ENCODE data around the gene UMPS. TPM values are rescaled to one million over a fixed set of nuclear protein-coding genes. Genes with fewer than 3 reads are reported as not detected.

Gene UMPS
- total RNA-seq, 1 experiment from 2014 or later: 45.4 TPM

DNA sequence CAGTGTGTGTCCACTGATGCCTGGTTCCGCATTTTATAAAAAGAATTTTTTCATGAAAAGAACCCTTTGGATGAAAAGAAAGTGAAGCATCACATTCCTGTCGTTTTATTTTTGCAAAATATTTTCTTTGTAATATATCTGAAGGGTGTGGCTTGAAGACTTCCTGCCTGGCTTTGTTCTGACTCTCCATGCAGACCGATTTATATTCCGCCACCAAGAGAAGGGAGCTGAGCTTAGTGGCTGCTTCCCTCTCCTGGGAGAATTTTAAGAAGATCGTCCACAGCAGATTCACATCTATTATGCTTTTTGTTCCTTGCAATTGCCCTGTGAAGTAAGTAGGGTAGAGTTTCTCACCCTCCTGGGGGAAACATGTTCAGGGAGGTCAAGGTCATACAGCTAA lies 45.2 kb upstream of the UMPS start:
- H3K27ac Mint-ChIP-seq: no peak overlapping the region
- H3K4me1 Mint-ChIP-seq: peaks cover 6% of the 10 kb centered on the region; the same call in 1 of the 2 replicates
- no peak overlapping the region for H3K4me3 Mint-ChIP-seq
- POLR2A ChIA-PET: no interaction called here
- no peaks in the 10 kb centered on the region for H3K36me3 Mint-ChIP-seq
- no peak for TF ChIP-seq EMX1 (CRISPR knock-in tag; IDR thresholded peaks at IDR 0.05)
- TF ChIP-seq USF2 (CRISPR knock-in tag; IDR thresholded peaks at IDR 0.05): no peak
- TF ChIP-seq ETV6 (CRISPR knock-in tag; IDR thresholded peaks at IDR 0.05): no peak
- no peak for TF ChIP-seq JUN (CRISPR knock-in tag; IDR thresholded peaks at IDR 0.05)
- TF ChIP-seq, protein P1, sequence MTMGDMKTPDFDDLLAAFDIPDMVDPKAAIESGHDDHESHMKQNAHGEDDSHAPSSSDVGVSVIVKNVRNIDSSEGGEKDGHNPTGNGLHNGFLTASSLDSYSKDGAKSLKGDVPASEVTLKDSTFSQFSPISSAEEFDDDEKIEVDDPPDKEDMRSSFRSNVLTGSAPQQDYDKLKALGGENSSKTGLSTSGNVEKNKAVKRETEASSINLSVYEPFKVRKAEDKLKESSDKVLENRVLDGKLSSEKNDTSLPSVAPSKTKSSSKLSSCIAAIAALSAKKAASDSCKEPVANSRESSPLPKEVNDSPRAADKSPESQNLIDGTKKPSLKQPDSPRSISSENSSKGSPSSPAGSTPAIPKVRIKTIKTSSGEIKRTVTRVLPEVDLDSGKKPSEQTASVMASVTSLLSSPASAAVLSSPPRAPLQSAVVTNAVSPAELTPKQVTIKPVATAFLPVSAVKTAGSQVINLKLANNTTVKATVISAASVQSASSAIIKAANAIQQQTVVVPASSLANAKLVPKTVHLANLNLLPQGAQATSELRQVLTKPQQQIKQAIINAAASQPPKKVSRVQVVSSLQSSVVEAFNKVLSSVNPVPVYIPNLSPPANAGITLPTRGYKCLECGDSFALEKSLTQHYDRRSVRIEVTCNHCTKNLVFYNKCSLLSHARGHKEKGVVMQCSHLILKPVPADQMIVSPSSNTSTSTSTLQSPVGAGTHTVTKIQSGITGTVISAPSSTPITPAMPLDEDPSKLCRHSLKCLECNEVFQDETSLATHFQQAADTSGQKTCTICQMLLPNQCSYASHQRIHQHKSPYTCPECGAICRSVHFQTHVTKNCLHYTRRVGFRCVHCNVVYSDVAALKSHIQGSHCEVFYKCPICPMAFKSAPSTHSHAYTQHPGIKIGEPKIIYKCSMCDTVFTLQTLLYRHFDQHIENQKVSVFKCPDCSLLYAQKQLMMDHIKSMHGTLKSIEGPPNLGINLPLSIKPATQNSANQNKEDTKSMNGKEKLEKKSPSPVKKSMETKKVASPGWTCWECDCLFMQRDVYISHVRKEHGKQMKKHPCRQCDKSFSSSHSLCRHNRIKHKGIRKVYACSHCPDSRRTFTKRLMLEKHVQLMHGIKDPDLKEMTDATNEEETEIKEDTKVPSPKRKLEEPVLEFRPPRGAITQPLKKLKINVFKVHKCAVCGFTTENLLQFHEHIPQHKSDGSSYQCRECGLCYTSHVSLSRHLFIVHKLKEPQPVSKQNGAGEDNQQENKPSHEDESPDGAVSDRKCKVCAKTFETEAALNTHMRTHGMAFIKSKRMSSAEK (CRISPR knock-in tag; IDR thresholded peaks at IDR 0.05; ENCODE audit: borderline replicate concordance): no peak
- no peak for TF ChIP-seq ZNF219 (CRISPR knock-in tag; IDR thresholded peaks at IDR 0.05; ENCODE audit: borderline replicate concordance)
- no peak for TF ChIP-seq NR1H2 (CRISPR knock-in tag; IDR thresholded peaks at IDR 0.05)
- TF ChIP-seq, protein P2, sequence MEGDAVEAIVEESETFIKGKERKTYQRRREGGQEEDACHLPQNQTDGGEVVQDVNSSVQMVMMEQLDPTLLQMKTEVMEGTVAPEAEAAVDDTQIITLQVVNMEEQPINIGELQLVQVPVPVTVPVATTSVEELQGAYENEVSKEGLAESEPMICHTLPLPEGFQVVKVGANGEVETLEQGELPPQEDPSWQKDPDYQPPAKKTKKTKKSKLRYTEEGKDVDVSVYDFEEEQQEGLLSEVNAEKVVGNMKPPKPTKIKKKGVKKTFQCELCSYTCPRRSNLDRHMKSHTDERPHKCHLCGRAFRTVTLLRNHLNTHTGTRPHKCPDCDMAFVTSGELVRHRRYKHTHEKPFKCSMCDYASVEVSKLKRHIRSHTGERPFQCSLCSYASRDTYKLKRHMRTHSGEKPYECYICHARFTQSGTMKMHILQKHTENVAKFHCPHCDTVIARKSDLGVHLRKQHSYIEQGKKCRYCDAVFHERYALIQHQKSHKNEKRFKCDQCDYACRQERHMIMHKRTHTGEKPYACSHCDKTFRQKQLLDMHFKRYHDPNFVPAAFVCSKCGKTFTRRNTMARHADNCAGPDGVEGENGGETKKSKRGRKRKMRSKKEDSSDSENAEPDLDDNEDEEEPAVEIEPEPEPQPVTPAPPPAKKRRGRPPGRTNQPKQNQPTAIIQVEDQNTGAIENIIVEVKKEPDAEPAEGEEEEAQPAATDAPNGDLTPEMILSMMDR (IDR thresholded peaks at IDR 0.05): no peak
- no peak for TF ChIP-seq SOX15 (CRISPR knock-in tag; IDR thresholded peaks at IDR 0.05)
- no peak for TF ChIP-seq JAZF1 (CRISPR knock-in tag; IDR thresholded peaks at IDR 0.05)
- no peak for TF ChIP-seq ZNF317 (CRISPR knock-in tag; IDR thresholded peaks at IDR 0.05; ENCODE audit: borderline replicate concordance, low read depth)
- TF ChIP-seq, protein P3, sequence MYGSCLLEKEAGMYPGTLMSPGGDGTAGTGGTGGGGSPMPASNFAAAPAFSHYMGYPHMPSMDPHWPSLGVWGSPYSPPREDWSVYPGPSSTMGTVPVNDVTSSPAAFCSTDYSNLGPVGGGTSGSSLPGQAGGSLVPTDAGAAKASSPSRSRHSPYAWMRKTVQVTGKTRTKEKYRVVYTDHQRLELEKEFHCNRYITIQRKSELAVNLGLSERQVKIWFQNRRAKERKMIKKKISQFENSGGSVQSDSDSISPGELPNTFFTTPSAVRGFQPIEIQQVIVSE (CRISPR knock-in tag; IDR thresholded peaks at IDR 0.05; ENCODE audit: borderline replicate concordance): no peak
- TF ChIP-seq, protein P4, sequence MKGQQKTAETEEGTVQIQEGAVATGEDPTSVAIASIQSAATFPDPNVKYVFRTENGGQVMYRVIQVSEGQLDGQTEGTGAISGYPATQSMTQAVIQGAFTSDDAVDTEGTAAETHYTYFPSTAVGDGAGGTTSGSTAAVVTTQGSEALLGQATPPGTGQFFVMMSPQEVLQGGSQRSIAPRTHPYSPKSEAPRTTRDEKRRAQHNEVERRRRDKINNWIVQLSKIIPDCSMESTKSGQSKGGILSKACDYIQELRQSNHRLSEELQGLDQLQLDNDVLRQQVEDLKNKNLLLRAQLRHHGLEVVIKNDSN (CRISPR knock-in tag; IDR thresholded peaks at IDR 0.05): no peak
- TF ChIP-seq NFATC4 (CRISPR knock-in tag; IDR thresholded peaks at IDR 0.05): no peak
- no peak for TF ChIP-seq TEAD4 (CRISPR knock-in tag; IDR thresholded peaks at IDR 0.05)
- no peaks in the 10 kb centered on the region for H3K27me3 Mint-ChIP-seq (ENCODE audit: low read depth)
- no peaks in the 10 kb centered on the region for H3K9me3 Mint-ChIP-seq
- DNase-seq (ENCODE audit: low spot score) (no peak), ATAC-seq (no peak)
- CTCF ChIA-PET: interaction anchor here (0.6 to 1.5 kb wide), 5 partner anchors 22 to 135 kb away, joined by 3 to 8 read pairs (median 3); no protein-coding TSS in a partner anchor

DNA sequence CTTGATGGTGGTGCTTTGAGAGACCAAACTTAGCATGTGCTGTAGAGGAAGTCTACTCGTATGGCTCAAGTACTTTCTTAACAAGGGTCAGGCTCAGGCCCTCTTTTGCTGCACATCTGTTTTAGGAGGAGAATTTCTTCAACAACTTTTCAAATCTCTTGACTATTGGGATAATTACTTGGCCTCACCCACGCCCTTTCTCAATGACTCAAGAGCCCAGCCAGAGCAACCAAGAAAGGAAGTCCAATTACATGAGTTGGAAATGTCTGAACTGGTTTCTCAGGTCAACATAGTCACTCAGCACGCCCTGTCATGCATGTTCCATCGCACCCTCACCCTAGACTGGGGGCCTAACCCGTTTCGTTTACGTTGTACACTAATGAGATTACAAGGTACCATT lies 44.8 kb upstream of the UMPS start:
- H3K9me3 Mint-ChIP-seq: no peaks in the 10 kb centered on the region
- H3K4me1 Mint-ChIP-seq: peaks cover 6% of the 10 kb centered on the region; the same call in 1 of the 2 replicates
- no peak overlapping the region for H3K4me3 Mint-ChIP-seq
- DNase-seq (ENCODE audit: low spot score): no peak
- no peaks in the 10 kb centered on the region for H3K27me3 Mint-ChIP-seq (ENCODE audit: low read depth)
- H3K27ac Mint-ChIP-seq: no peak overlapping the region
- ATAC-seq: no peak
- CTCF ChIA-PET: interaction anchor here (0.6 to 1.5 kb wide), 4 partner anchors 116 to 135 kb away, joined by 3 to 8 read pairs (median 4); no protein-coding TSS in a partner anchor
- H3K36me3 Mint-ChIP-seq: no peaks in the 10 kb centered on the region
- POLR2A ChIA-PET: no interaction called here
- TF ChIP-seq NFATC4 (CRISPR knock-in tag; IDR thresholded peaks at IDR 0.05): no peak
- no peak for TF ChIP-seq AFF4 (CRISPR knock-in tag; IDR thresholded peaks at IDR 0.05; ENCODE audit: borderline replicate concordance)
- no peak for TF ChIP-seq SMAD3 (CRISPR knock-in tag; IDR thresholded peaks at IDR 0.05; ENCODE audit: borderline replicate concordance)
- no peak for TF ChIP-seq PRDM15 (CRISPR knock-in tag; IDR thresholded peaks at IDR 0.05)

Measured in WTC11 (cell line).